ENCODE results near the gene FUZ.
A peak's percentile ranks its signal among the peaks of the same experiment; 100 is the strongest.

FUZ gene

DNA sequence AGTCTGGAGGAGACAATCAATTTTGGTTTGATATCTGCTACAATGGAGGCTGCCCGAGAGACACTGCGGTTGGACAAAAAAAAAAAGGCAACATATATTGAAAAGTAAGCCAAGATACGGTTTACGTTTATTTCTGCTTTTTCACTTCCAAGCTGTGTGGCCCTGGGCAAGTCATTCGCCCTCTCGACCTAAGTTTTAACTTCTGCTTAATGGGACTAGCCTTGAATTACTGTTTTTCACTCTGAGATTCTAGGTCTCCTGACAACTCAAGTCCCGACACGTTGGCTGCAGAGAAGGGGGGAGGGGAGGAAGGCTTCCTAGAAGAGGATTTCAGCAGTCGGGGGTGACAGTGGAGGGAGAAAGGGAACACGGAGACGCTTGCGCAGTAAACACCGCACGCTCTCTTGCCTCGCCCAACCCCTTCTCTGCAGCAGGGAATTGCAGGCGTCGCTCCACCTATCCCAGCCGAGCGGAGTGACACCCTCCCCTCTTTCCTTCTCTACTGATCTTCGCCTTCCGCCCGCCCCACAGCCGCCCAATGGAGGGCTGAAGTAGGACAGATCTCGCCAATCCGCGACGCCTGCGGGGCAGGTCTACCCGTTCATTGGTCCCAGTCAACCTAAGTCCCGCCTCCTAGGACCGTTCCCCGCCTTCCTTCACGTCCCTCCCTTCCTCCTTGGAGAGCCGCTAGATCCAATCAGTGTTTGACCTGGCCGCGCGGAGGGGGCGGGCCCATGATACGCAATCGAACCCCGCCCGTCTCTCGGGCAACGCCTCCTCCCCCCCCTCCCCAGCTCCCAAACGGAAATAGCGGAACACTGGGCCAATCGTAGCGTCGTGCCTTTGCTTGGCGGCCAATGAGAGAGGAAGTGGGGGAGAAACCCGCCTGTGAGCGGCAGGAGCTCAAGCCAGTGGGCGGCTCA, 46.8 kb downstream of the FUZ start:
- Histone ChIP-seq H3K4me1 (ENCODE audit: insufficient read depth, low read length, poor library complexity, severe bottlenecking) (peaks cover 27% of the 10 kb centered on the region), H3K4me2 (ENCODE audit: low read depth, low read length, poor library complexity, severe bottlenecking) (peak overlapping the region; percentile 76), H2AFZ (ENCODE audit: low read length) (peak overlapping the region; percentile 85), H3K79me2 (ENCODE audit: insufficient read depth, low read length) (peaks cover 35% of the 10 kb centered on the region), H3F3A (ENCODE audit: low read depth) (no peaks in the 10 kb centered on the region), H4K20me1 (ENCODE audit: insufficient read depth, low read length, poor library complexity, severe bottlenecking) (peaks cover 17% of the 10 kb centered on the region), H3K36me3 (ENCODE audit: insufficient read depth, low read length) (no peaks in the 10 kb centered on the region), H3K9me2 (replicated peaks; ENCODE audit: low read depth, low read length) (no peaks in the 10 kb centered on the region), H3K9me3 (ENCODE audit: insufficient read depth, low read depth, low read length) (no peaks in the 10 kb centered on the region), H3K27me3 (ENCODE audit: insufficient read depth, low read length, poor library complexity, severe bottlenecking) (no peaks in the 10 kb centered on the region), H3K9ac (ENCODE audit: low read depth, low read length, poor library complexity, severe bottlenecking) (peak overlapping the region; percentile 76), H3K4me3 (ENCODE audit: low read length, poor library complexity, severe bottlenecking) (peak overlapping the region; percentile 75)
- TF ChIP-seq, protein P1, sequence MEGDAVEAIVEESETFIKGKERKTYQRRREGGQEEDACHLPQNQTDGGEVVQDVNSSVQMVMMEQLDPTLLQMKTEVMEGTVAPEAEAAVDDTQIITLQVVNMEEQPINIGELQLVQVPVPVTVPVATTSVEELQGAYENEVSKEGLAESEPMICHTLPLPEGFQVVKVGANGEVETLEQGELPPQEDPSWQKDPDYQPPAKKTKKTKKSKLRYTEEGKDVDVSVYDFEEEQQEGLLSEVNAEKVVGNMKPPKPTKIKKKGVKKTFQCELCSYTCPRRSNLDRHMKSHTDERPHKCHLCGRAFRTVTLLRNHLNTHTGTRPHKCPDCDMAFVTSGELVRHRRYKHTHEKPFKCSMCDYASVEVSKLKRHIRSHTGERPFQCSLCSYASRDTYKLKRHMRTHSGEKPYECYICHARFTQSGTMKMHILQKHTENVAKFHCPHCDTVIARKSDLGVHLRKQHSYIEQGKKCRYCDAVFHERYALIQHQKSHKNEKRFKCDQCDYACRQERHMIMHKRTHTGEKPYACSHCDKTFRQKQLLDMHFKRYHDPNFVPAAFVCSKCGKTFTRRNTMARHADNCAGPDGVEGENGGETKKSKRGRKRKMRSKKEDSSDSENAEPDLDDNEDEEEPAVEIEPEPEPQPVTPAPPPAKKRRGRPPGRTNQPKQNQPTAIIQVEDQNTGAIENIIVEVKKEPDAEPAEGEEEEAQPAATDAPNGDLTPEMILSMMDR (conservative IDR thresholded peaks at IDR 0.05; ENCODE audit: low read length) = no peak

DNA sequence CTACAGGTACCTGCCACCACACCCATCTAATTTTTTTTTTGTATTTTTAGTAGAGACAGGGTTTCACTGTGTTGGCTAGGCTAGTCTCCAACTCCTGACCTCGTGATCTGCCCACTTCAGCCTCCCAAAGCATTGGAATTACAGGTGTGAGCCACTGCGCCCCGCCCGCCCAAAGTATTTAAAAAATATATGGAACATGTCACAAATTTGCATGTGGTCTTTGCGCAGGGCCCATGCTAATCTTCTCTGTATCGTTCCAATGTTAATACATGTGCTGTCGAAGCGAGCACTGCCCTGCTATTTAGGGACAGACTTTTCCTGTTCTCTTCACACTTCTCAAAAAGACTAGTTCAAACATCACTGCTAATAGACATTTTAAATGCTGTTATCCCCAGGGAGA, 48.8 kb downstream of the FUZ start:
- Histone ChIP-seq H3K4me3 (ENCODE audit: low read length, poor library complexity, severe bottlenecking) (no peak overlapping the region), H2AFZ (ENCODE audit: low read length) (no peak overlapping the region), H3F3A (ENCODE audit: low read depth) (no peaks in the 10 kb centered on the region), H3K4me2 (ENCODE audit: low read depth, low read length, poor library complexity, severe bottlenecking) (no peak overlapping the region), H3K9ac (ENCODE audit: low read depth, low read length, poor library complexity, severe bottlenecking) (no peak overlapping the region), H3K79me2 (ENCODE audit: insufficient read depth, low read length) (peaks cover 21% of the 10 kb centered on the region), H3K36me3 (ENCODE audit: insufficient read depth, low read length) (no peaks in the 10 kb centered on the region), H3K9me3 (ENCODE audit: insufficient read depth, low read depth, low read length) (no peaks in the 10 kb centered on the region), H3K4me1 (ENCODE audit: insufficient read depth, low read length, poor library complexity, severe bottlenecking) (peaks cover 27% of the 10 kb centered on the region), H4K20me1 (ENCODE audit: insufficient read depth, low read length, poor library complexity, severe bottlenecking) (peaks cover 17% of the 10 kb centered on the region), H3K9me2 (replicated peaks; ENCODE audit: low read depth, low read length) (no peaks in the 10 kb centered on the region), H3K27me3 (ENCODE audit: insufficient read depth, low read length, poor library complexity, severe bottlenecking) (no peaks in the 10 kb centered on the region)
- no peak for TF ChIP-seq EZH2phosphoT487 (IDR thresholded peaks at IDR 0.05; ENCODE audit: borderline replicate concordance)
- TF ChIP-seq, protein P1 (conservative IDR thresholded peaks at IDR 0.05; ENCODE audit: low read length) = no peak

DNA sequence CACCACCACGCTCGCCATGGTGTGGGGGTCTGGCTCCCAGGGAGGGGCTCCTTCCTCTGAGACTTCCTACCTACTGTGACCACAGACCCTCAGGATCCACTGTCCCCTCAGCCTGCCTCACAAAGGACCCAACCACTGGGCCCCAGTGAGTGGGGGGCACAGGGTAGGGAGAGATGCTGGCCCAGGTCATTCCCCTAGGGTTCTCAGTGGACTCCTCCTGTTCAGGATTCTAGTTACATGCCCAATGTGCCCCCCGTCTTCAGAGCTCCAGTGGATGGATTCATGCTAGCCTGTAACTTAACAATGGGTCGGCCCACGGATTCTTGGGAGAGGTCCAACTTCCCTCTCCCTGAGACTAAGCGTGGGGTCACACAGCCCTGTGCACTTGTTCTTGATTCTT, 49.9 kb downstream of the FUZ start, which contains the start of gene TSKS:
Gene TSKS (minus strand): TSS at position 77 of the 400 bp plus-strand sequence. CDS start 59 bp downstream, at position 18.
- H4K20me1 ChIP-seq (ENCODE audit: insufficient read depth, low read length, poor library complexity, severe bottlenecking) = peaks cover 13% of the 10 kb centered on the region
- H3K27me3 ChIP-seq (ENCODE audit: insufficient read depth, low read length, poor library complexity, severe bottlenecking) = no peaks in the 10 kb centered on the region
- H2AFZ ChIP-seq (ENCODE audit: low read length) = no peak within 1 kb of the TSS; the same call in 1 of the 2 replicates
- H3K79me2 ChIP-seq (ENCODE audit: insufficient read depth, low read length) = peaks cover 13% of the 10 kb centered on the region
- H3F3A ChIP-seq (ENCODE audit: low read depth) = no peaks in the 10 kb centered on the region
- no peaks in the 10 kb centered on the region for H3K36me3 ChIP-seq (ENCODE audit: insufficient read depth, low read length)
- TF ChIP-seq, protein P1 (conservative IDR thresholded peaks at IDR 0.05; ENCODE audit: low read length) = no peak
- TF ChIP-seq EZH2phosphoT487 (IDR thresholded peaks at IDR 0.05; ENCODE audit: borderline replicate concordance) = no peak
- no peaks in the 10 kb centered on the region for H3K9me3 ChIP-seq (ENCODE audit: insufficient read depth, low read depth, low read length)
- H3K4me3 ChIP-seq (ENCODE audit: low read length, poor library complexity, severe bottlenecking) = no peak within 1 kb of the TSS
- H3K4me2 ChIP-seq (ENCODE audit: low read depth, low read length, poor library complexity, severe bottlenecking) = no peak within 1 kb of the TSS
- no peaks in the 10 kb centered on the region for H3K9me2 ChIP-seq (replicated peaks; ENCODE audit: low read depth, low read length)
- H3K4me1 ChIP-seq (ENCODE audit: insufficient read depth, low read length, poor library complexity, severe bottlenecking) = peaks cover 21% of the 10 kb centered on the region
- no peak within 1 kb of the TSS for H3K9ac ChIP-seq (ENCODE audit: low read depth, low read length, poor library complexity, severe bottlenecking)

Measured in Loucy (cell line).